Measurements from ENCODE around the gene DIPK1B.

The DIPK1B gene

DNA sequence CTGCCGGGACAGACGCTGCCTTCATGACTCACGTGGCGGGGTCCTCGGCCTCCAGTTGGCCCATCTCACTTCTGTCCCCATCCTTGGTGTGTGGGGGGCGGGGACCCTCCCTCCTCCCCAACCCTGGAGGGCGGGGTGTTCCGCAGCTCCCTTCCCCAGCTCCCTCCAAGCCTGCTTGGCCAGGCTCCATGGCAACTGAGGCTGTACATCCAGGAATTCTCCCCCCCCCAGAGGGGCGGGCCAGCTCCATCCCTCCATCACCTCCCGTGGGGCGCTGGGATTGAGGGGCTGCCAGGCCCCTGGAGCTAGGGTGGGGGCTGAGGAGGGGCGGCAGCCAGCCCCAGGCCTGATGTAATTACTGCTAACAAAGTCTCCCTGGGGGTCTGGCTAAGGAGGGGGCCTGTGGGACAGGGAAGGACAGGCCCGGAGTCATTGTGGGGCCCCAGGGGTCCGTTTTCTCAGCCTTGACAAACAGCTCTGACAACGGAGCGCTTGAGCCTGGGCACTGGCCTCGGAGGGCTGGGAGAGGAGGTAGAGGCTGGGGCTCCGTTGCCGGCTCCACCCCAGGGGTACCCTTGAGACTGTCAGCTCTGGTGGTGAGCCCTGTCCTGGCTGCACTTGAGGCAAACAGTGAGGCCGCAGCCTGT lies 8.0 kb downstream of the DIPK1B start:
- TF ChIP-seq, protein P1, sequence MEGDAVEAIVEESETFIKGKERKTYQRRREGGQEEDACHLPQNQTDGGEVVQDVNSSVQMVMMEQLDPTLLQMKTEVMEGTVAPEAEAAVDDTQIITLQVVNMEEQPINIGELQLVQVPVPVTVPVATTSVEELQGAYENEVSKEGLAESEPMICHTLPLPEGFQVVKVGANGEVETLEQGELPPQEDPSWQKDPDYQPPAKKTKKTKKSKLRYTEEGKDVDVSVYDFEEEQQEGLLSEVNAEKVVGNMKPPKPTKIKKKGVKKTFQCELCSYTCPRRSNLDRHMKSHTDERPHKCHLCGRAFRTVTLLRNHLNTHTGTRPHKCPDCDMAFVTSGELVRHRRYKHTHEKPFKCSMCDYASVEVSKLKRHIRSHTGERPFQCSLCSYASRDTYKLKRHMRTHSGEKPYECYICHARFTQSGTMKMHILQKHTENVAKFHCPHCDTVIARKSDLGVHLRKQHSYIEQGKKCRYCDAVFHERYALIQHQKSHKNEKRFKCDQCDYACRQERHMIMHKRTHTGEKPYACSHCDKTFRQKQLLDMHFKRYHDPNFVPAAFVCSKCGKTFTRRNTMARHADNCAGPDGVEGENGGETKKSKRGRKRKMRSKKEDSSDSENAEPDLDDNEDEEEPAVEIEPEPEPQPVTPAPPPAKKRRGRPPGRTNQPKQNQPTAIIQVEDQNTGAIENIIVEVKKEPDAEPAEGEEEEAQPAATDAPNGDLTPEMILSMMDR (IDR thresholded peaks at IDR 0.05; ENCODE audit: extremely low read depth, missing control alignments), result no peak
- DNase-seq (ENCODE audit: low spot score), result peak; percentile 42

DNA sequence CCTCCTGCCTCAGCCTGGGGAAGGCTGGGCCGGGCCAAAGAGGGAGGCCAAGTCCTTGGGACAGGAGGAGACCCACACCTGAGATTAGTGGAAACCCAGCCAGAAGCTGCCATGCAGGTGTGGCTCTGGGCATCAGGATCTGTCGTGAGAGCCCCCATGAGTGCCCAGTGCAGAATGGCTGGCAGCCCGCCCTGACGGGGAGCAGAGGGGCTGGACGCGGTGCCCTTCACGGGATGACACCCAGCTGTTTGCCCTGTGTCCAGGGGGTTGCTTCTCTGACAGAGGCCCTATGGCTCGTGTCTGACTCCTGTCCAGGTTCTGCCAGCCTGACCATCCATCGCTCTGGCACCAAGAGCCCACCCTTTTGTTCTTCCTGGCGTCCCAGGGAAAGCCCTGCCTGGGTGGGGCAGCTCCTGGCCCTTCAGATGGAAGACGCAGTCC lies 8.5 kb downstream of the DIPK1B start:
- DNase-seq (ENCODE audit: low spot score), result peak; percentile 46
- TF ChIP-seq, protein P1 (IDR thresholded peaks at IDR 0.05; ENCODE audit: extremely low read depth, missing control alignments), result no peak

DNA sequence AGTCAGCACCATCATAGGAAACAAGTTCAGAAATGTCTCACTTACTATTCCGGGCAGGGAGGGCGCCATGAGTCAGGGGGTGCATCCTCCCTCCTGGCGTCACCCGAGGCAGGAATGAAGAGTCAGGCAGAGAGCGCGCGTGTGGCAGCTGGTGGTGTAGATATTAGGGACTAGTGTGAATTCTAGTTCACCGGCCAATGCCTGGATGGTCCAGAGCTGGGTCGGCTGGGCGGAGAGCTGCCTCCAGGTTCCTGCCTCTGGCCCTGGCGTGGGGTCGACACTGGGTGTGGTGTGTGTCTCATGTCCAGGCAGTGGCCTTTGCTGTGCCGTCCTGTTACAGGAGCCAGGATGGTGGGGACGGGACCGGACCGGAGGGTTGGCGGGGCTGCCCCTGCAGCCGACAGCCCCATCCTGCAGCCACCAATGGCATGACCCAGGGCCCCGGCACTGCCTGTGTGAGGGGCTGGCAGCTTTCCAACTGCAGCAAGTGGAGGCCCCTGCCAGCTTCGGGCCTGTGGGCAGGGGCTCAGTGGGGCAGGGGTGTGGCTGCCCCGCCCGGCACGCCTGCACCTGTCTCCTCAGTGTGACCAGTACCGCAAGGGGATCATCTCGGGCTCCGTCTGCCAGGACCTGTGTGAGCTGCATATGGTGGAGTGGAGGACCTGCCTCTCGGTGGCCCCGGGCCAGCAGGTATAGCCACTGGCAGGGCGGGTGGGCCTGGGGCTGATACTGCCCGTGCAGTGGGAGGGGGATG lies 9.1 kb downstream of the DIPK1B start:
- DNase-seq (ENCODE audit: low spot score), result peak; percentile 36
- TF ChIP-seq, protein P1 (IDR thresholded peaks at IDR 0.05; ENCODE audit: extremely low read depth, missing control alignments), result no peak

DNA sequence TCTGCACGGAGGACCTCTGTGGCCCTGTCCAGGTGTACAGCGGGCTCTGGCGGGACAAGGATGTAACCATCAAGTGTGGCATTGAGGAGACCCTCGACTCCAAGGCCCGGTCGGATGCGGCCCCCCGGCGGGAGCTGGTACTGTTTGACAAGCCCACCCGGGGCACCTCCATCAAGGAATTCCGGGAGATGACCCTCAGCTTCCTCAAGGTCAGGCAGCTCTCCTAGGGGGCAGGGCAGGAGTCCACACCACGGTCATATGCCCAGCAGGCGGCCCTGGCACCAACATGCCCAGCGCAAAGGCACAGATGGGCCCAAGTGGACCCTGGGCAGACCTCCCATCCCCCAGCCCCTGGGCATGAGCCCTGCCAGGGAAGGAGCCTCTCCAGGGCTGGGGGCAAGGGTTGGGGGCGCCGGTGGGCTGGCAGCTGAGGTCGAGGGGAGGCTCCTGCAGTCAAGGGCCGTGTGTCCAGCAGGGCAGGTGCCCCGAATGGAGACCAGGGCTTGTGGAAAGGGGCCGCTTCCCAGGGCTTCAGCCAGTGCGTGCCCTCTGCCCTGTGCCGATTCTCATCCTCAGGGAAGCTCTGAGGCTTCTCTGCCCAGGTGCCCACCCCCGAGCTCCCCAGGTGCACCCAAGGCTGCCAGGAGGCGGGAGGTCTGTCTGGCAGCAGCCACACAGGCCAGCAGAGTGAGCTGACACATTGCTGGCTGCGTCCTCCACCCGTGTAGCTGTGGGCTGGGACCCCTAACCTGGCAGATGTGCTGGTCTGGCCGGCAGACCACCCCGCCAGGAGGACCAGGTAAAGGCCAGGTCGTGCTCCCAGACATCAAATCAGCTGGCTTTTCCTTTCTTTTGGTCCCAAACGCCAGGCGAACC lies 10.0 kb downstream of the DIPK1B start:
- TF ChIP-seq, protein P1 (IDR thresholded peaks at IDR 0.05; ENCODE audit: extremely low read depth, missing control alignments), result no peak
- no peak for DNase-seq (ENCODE audit: low spot score)

DNA sequence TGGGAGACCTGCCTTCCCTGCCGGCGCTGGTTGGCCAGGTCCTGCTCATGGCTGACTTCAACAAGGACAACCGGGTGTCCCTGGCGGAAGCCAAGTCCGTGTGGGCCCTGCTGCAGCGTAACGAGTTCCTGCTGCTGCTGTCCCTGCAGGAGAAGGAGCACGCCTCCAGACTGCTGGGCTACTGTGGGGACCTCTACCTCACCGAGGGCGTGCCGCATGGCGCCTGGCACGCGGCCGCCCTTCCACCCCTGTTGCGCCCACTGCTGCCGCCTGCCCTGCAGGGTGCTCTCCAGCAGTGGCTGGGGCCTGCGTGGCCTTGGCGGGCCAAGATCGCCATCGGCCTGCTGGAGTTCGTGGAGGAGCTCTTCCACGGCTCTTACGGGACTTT lies 10.6 kb downstream of the DIPK1B start:
- TF ChIP-seq, protein P1 (IDR thresholded peaks at IDR 0.05; ENCODE audit: extremely low read depth, missing control alignments), result no peak
- DNase-seq (ENCODE audit: low spot score), result no peak

DNA sequence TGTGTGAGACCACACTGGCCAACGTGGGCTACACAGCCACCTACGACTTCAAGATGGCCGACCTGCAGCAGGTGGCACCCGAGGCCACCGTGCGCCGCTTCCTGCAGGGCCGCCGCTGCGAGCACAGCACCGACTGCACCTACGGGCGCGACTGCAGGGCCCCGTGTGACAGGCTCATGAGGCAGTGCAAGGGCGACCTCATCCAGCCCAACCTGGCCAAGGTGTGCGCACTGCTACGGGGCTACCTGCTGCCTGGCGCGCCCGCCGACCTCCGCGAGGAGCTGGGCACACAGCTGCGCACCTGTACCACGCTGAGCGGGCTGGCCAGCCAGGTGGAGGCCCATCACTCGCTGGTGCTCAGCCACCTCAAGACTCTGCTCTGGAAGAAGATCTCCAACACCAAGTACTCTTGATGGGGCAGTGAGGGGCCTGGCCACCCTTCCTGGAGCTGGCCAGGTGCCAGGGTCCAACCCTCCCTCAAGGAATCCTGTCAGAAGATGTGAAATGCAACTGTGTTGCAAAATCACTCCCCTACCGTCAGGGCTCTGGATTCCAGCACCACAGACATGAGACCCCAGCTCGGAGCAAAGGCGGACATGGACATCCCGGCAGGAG lies 11.1 kb downstream of the DIPK1B start:
- TF ChIP-seq, protein P1 (IDR thresholded peaks at IDR 0.05; ENCODE audit: extremely low read depth, missing control alignments), result no peak
- DNase-seq (ENCODE audit: low spot score), result no peak
